Endothelial cell of umbilical vein (primary cell): ENCODE results near the gene NFATC2. TPM values are rescaled to one million over a fixed set of nuclear protein-coding genes. Genes with fewer than 3 reads are reported as not detected.

ENCODE experiments used
- BruUV-seq: library from RNA; stranded (reverse); fragments of 400-500 nt; replicated peaks from 2 replicates; lab custom pipeline; 2021; lab: Mats Ljungman, UMichigan
- CTCF ChIA-PET: fragments of 300-600, 350-600 bp; sonication (Branson Sonifier 250); formaldehyde crosslinking; loops from one replicate; lab custom pipeline; 2021; ENCODE audit warnings: antibody characterized with exemption, inconsistent platforms; lab: Charles Lee
- POLR2A ChIA-PET: fragments of 300-600, 350-600 bp; sonication (Branson Sonifier 250); formaldehyde crosslinking; loops from one replicate; lab custom pipeline; 2021; ENCODE audit warnings: antibody characterized with exemption, inconsistent platforms; lab: Charles Lee
- DNase-seq: peaks from one replicate; pipeline ENCODE4 v3.0.0-alpha.2; 2011; ENCODE audit warnings: low read depth, low spot score
- FAIRE-seq: peaks from 2 replicates; lab custom pipeline; 2011; peaks lifted over from hg19 to GRCh38; lab: Jason Lieb, UNC
- H2AFZ ChIP-seq: 2 replicates; pipeline ENCODE4 v1.6.0; 2012; ENCODE audit warnings: low read depth, low read length, control low read depth, inconsistent platforms
- H3K27ac ChIP-seq: 2 replicates; pipeline ENCODE4 v1.5.1; 2011; ENCODE audit warnings: low read depth, mild to moderate bottlenecking, control low read depth, low read length, moderate library complexity; ENCODE audit not compliant: insufficient read depth
- H3K27me3 ChIP-seq, 2 experiments: 2 replicates each; pipeline versions ENCODE4 v1.6.0 to v1.6.1; 2011; ENCODE audit warnings: low read length in 2 of 2, mixed read lengths in 1 of 2; ENCODE audit not compliant: control insufficient read depth in 2 of 2, insufficient read depth in 2 of 2
- H3K36me3 ChIP-seq, 2 experiments: 2 replicates in 1 of 2; 3 replicates in 1 of 2; pipeline ENCODE4 v1.5.1; 2011; ENCODE audit warnings: low read length in 2 of 2, mild to moderate bottlenecking in 1 of 2, moderate library complexity in 1 of 2; ENCODE audit not compliant: control insufficient read depth in 2 of 2, insufficient read depth in 2 of 2; ENCODE audit errors: extremely low read depth in 1 of 2
- H3K4me1 ChIP-seq: 3 replicates; pipeline ENCODE4 v1.5.1; 2011; ENCODE audit warnings: mild to moderate bottlenecking, low read length; ENCODE audit not compliant: control insufficient read depth, insufficient read depth; ENCODE audit errors: extremely low read depth
- H3K4me2 ChIP-seq: 2 replicates; pipeline ENCODE4 v1.6.1; 2011; ENCODE audit warnings: low read length, control low read depth, mixed read lengths; ENCODE audit not compliant: insufficient read depth
- H3K4me3 ChIP-seq, 3 experiments: fragments of 200-600 bp in 1 of 3; sonication (generic), shearing (Covaris generic) in 1 of 3; replicated peaks in 1 of 3; 2 replicates each; pipeline ENCODE4 v1.5.1; 2011 to 2016; ENCODE audit warnings: control low read depth in 3 of 3, low read length in 3 of 3, mild to moderate bottlenecking in 2 of 3, inconsistent platforms in 1 of 3, low read depth in 1 of 3, moderate library complexity in 1 of 3; ENCODE audit not compliant: insufficient read depth in 1 of 3
- H3K79me2 ChIP-seq: 2 replicates; pipeline ENCODE4 v1.6.0; 2012; ENCODE audit warnings: low read length, inconsistent platforms; ENCODE audit not compliant: control insufficient read depth, insufficient read depth
- H3K9ac ChIP-seq: replicated peaks from 2 replicates; pipeline ENCODE3; 2011; ENCODE audit warnings: low read length, control low read depth; ENCODE audit not compliant: insufficient read depth; ENCODE audit errors: extremely low read depth
- H3K9me1 ChIP-seq: replicated peaks from 3 replicates; pipeline ENCODE4 v1.6.0; 2011; ENCODE audit warnings: mild to moderate bottlenecking, low read length; ENCODE audit not compliant: control insufficient read depth, insufficient read depth; ENCODE audit errors: extremely low read depth
- H3K9me3 ChIP-seq: replicated peaks from 2 replicates; pipeline ENCODE4 v1.5.1; 2012; ENCODE audit warnings: low read length, inconsistent platforms; ENCODE audit not compliant: control insufficient read depth, insufficient read depth
- H4K20me1 ChIP-seq: replicated peaks from 2 replicates; pipeline ENCODE3; 2011; ENCODE audit warnings: mild to moderate bottlenecking, low read length; ENCODE audit not compliant: control insufficient read depth, insufficient read depth; ENCODE audit errors: extremely low read depth
- CTCF ChIP-seq, 2 donors: IDR thresholded peaks; 1 replicate in 1 of 2; 2 replicates in 1 of 2; pipeline ENCODE4 v1.5.1; 2011; ENCODE audit warnings: low read length in 2 of 2, mild to moderate bottlenecking in 2 of 2, moderate library complexity in 2 of 2, control low read depth in 1 of 2, inconsistent platforms in 1 of 2, low read depth in 1 of 2; ENCODE audit not compliant: insufficient read depth in 1 of 2; ENCODE audit errors: extremely low read depth in 1 of 2
- EZH2 ChIP-seq: IDR thresholded peaks from 2 replicates; pipeline ENCODE4 v1.6.1; 2012; ENCODE audit warnings: borderline replicate concordance, low read depth, mild to moderate bottlenecking, moderate library complexity, low read length, inconsistent platforms; ENCODE audit not compliant: severe bottlenecking
- FOS ChIP-seq: IDR thresholded peaks from 2 replicates; pipeline ENCODE4 v1.6.1; 2011; ENCODE audit warnings: mild to moderate bottlenecking, low read length, moderate library complexity, borderline replicate concordance; ENCODE audit not compliant: insufficient read depth
- GATA2 ChIP-seq: IDR thresholded peaks from 2 replicates; pipeline ENCODE4 v1.7.0; 2011; ENCODE audit warnings: low read depth, mild to moderate bottlenecking, moderate library complexity, mixed read lengths, low read length; ENCODE audit not compliant: insufficient read length, insufficient read depth
- JUN ChIP-seq: IDR thresholded peaks from 2 replicates; pipeline ENCODE4 v1.6.1; 2011; ENCODE audit warnings: borderline replicate concordance, low read depth; ENCODE audit not compliant: insufficient read length, insufficient read depth
- MAX ChIP-seq: IDR thresholded peaks from 2 replicates; pipeline ENCODE4 v1.6.1; 2011; ENCODE audit not compliant: insufficient read depth, insufficient read length
- POLR2A ChIP-seq: IDR thresholded peaks from 2 replicates; pipeline ENCODE4 v1.6.1; 2012; ENCODE audit warnings: low read depth, mild to moderate bottlenecking, control low read depth, low read length
- POLR2AphosphoS5 ChIP-seq: IDR thresholded peaks from 2 replicates; pipeline ENCODE4 v1.6.1; 2012; ENCODE audit warnings: low read depth, mild to moderate bottlenecking, control low read depth, low read length, moderate library complexity; ENCODE audit not compliant: insufficient read depth
- dilution Hi-C: fragments of 300-500 bp; cut with MboI; formaldehyde crosslinking; loops from one replicate; pipeline ENCODE4 v1.15.0; 2019; ENCODE audit warnings: low sequenced_read_pairs; ENCODE audit not compliant: extremely low pct_ligation_motif_present
- intact Hi-C: fragments of 100-400 bp; cut with micrococcal nuclease; formaldehyde crosslinking; loops from one replicate; pipeline ENCODE4 v1.10.0; 2022
- polyA plus RNA-seq, 4 experiments: library from polyadenylated mRNA; depleted of rRNA in 3 of 4; stranded (reverse) in 3 of 4; unstranded in 1 of 4; fragments of >200 nt; gene quantifications; 2 replicates each; pipeline versions ENCODE4 v1.2.1 to v1.2.3, GENCODE V29; 2011 to 2012; ENCODE audit warnings: missing spikeins in 1 of 4
- total RNA-seq: library from RNA; stranded (reverse); gene quantifications from 2 replicates; pipeline ENCODE4 v1.2.3, GENCODE V29; 2021

Gene NFATC2
- total and polyA plus RNA-seq, 2 donors (not counting 3 experiments of a cell fraction or from before 2014, with no cell fraction given): 3.1 to 13.0 TPM

- Histone ChIP-seq H3K36me3 (no peaks in the 10 kb centered on the region), H3K4me3 (no peak overlapping the region), H3K9ac (no peak overlapping the region), H3K27me3 (peaks cover 2 to 4% of the 10 kb centered on the region in 2 experiments), H3K27ac (no peak overlapping the region), H3K9me1 (no peaks in the 10 kb centered on the region), H3K4me1 (peaks cover 22% of the 10 kb centered on the region), H4K20me1 (no peaks in the 10 kb centered on the region), H3K4me2 (no peak overlapping the region), H3K9me3 (no peaks in the 10 kb centered on the region), H2AFZ (no peak overlapping the region), H3K79me2 (no peaks in the 10 kb centered on the region)
- BruUV-seq: no TSS peak
- no peak for DNase-seq
- ChIA-PET POLR2A (no interaction called here), CTCF (interaction anchor here (1.4 kb wide), 1 partner anchor 27 kb away, joined by 6 read pairs; no protein-coding TSS in a partner anchor)
- dilution Hi-C loops (no loop called here), intact Hi-C loops (no loop called here)
- no peak for FAIRE-seq
- TF ChIP-seq JUN (no peak), POLR2AphosphoS5 (no peak), POLR2A (no peak), MAX (no peak), GATA2 (no peak), EZH2 (no peak), CTCF (IDR thresholded peaks at IDR 0.05; ENCODE audit: extremely low read depth in 1 of 2, insufficient read depth in 1 of 2, low read depth in 1 of 2, low read length in 2 of 2) (no peak), FOS (no peak)
These were observed 25.1 kb upstream of the NFATC2 start for GRCh38 chr20:51567622-51568021.
